Neural progenitor cell (in vitro differentiated cells): ENCODE data around the gene MELTF.

ENCODE experiments used
- CTCF ChIP-seq: fragments of 200-600 bp; sonication (generic); IDR thresholded peaks from 2 replicates; pipeline ENCODE4 v1.5.1; 2017; ENCODE audit warnings: antibody characterized with exemption, mild to moderate bottlenecking
- EZH2 ChIP-seq: fragments of 200-600 bp; sonication (generic); IDR thresholded peaks from 2 replicates; pipeline ENCODE4 v1.6.1; 2017; ENCODE audit warnings: antibody characterized with exemption, mild to moderate bottlenecking, moderate library complexity
- EZH2phosphoT487 ChIP-seq: fragments of 200-600 bp; sonication (generic); IDR thresholded peaks from 2 replicates; pipeline ENCODE4 v1.6.1; 2017; ENCODE audit warnings: antibody characterized with exemption

- TF ChIP-seq CTCF (no peak), EZH2phosphoT487 (peak; percentile 66), EZH2 (peak; percentile 63)
These were observed 25.9 kb downstream of the MELTF start for GRCh38 chr3:197003461-197004385.
